DMS53 (cell line): ENCODE measurements around the gene SERINC2.
"Not testable (repeated sequence)": the region's sequence is repeated elsewhere in the genome, so short reads cannot be mapped to it uniquely, and the experiment has no call there.

Source experiments
- DNase-seq: peaks from one replicate; lab custom pipeline; 2025; lab: John Stamatoyannopoulos, UW

Gene SERINC2

DNA sequence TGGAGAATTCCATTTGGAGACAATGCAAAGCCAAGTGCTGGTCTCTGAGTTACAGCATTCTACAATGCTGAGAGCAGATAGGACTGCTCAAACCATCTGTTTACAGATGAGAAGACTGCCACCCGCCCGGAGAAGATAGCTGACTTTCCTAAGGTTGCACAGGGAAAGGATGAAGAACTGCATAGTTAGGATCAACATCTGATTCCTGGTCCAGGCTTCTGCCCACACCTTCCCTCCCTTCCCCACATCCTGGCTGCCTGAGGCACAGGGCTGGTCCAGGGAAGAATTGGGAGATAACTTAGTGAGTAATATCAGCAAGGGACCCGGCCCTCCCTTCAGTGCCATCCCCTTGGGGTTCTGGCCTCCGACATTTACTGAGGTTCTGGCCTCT lies 2.0 kb downstream of the SERINC2 start:
- no peak for DNase-seq

GRCh38 chr1:31415658-31416057 lies 2.6 kb downstream of the SERINC2 start:
- no peak for DNase-seq

DNA sequence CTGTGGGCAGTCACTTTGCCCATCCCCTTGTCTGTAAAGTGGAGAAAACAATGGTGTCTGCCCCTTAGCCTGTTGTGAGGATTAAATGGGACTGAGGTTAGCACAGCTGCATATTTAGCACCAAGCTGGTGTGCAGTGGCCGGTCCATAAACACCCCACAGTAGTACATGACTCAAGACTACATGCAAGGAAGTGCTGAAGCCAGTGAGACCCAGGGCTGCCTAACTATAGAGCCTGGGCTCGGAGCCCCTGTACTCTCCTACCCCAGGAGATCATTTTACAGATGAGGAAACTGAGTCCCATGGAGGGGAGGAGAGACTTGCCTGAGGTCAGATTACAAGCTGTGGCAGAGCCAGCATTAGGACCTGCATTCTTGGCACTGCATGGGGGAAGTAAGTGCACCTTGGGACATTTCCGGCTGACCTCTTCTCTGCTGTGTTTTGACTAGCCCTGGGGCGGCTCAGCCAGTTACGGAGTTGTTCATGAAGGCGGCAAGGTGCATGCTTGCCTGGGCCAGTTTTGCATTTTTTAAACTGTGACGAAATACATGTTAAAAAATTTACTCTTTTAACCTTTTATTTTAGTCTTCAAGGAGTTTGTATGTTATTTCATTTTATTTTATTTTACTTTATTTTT lies 3.2 kb downstream of the SERINC2 start:
- no peak for DNase-seq

- no peak for DNase-seq
Observed at GRCh38 chr1:31417148-31417547, 4.1 kb downstream of the SERINC2 start.

GRCh38 chr1:31418626-31419323 lies 5.8 kb downstream of the SERINC2 start:
- no peak for DNase-seq

GRCh38 chr1:31420716-31421115 lies 7.7 kb downstream of the SERINC2 start:
- no peak for DNase-seq

GRCh38 chr1:31421371-31422040 lies 8.5 kb downstream of the SERINC2 start:
- DNase-seq, result peak; percentile 54

DNA sequence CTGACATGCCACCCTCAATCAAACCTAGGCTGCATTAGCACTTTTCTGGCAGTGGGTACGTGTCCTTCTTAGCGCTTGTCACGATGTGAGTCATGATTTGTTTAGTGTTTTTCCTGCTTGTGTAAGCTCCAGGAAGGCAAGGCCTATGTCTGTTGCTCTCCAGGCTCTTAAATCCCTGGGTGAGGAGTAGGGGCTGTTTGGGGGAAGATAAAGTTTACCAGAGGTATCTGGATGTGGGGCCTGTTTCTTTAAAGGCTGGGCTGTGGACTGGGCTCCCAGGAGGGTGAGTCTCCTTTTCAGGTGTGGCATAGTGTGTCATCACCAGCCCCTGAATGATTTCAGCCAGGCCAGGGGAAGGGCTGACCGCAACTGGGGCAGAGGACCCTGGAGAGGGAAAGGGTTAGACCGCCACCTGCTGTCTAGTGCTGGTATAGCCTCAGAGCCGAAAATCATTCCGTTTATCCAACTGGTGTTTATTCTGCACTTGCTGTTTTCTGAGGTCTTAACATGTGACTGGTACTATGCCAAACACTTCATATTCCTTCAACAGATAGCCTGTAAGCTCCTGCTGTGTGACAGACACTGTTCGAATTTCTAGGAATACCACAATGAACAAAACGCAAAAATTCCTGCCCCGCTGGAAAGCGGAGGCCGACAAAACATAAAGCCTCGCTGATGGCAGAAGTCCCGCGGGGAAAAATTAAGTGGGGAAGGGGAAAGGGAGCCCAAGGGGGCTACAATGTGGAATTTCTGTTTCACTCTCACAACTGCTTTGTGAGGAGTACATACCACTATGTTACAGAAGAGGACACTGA lies 9.7 kb downstream of the SERINC2 start:
- peak; percentile 96 for DNase-seq

DNA sequence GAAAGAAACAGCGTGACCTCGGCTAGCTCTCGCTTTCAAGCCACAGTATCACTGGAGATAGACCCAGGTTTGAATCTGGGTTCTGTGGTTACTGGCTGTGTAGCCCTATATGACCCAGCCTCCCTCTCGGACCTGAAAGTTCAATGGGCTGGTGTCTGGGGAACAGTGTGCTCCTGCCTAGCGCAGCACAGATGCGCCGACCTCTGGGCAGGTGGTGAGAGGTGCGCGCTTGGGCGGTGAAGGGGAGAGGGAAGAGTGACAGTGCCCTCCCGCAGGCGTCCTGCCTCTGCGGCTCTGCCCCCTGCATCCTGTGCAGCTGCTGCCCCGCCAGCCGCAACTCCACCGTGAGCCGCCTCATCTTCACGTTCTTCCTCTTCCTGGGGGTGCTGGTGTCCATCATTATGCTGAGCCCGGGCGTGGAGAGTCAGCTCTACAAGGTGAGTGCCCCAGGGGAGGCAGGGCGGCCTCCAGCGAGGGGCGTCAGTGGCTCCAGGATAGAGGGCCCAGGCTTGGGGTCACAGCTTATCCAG lies 10.5 kb downstream of the SERINC2 start:
- peak; percentile 80 for DNase-seq

GRCh38 chr1:31424568-31424967 lies 11.6 kb downstream of the SERINC2 start:
- DNase-seq, result no peak

GRCh38 chr1:31425301-31426081 lies 12.5 kb downstream of the SERINC2 start:
- no peak for DNase-seq

DNA sequence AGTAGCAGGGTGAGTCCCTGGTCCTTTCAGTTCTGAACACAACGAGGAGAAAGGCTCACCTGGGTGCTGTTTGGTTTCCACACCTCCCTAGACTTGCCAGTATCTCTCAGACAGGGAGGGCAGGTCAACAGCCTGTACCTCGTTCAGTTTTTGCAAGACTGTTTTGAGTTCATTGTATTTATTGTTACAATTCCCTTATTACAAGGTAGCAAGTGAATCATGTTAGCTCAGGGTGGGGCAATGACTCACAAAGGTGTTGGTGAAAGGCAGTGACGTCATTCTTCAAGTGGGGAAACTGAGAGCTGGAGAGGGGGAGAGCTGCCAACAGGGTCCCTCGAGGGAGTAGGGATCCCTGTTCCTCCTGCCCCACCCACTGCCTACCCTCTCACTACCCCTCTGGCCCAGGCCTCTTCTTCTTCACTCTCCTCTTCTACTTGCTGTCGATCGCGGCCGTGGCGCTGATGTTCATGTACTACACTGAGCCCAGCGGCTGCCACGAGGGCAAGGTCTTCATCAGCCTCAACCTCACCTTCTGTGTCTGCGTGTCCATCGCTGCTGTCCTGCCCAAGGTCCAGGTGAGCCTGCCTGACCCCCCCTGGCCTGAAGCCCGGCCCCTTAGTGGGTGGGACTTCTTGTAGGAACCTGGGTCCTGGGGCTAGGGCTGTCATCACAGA lies 13.4 kb downstream of the SERINC2 start:
- peak; percentile 61 for DNase-seq

- DNase-seq, result no peak
Observed at GRCh38 chr1:31427322-31427721, 14.3 kb downstream of the SERINC2 start.

GRCh38 chr1:31428436-31429221 lies 15.6 kb downstream of the SERINC2 start:
- no peak for DNase-seq

GRCh38 chr1:31429583-31429982 lies 16.6 kb downstream of the SERINC2 start:
- no peak for DNase-seq

GRCh38 chr1:31431351-31432257 lies 18.6 kb downstream of the SERINC2 start:
- DNase-seq, result not testable (repeated sequence)

DNA sequence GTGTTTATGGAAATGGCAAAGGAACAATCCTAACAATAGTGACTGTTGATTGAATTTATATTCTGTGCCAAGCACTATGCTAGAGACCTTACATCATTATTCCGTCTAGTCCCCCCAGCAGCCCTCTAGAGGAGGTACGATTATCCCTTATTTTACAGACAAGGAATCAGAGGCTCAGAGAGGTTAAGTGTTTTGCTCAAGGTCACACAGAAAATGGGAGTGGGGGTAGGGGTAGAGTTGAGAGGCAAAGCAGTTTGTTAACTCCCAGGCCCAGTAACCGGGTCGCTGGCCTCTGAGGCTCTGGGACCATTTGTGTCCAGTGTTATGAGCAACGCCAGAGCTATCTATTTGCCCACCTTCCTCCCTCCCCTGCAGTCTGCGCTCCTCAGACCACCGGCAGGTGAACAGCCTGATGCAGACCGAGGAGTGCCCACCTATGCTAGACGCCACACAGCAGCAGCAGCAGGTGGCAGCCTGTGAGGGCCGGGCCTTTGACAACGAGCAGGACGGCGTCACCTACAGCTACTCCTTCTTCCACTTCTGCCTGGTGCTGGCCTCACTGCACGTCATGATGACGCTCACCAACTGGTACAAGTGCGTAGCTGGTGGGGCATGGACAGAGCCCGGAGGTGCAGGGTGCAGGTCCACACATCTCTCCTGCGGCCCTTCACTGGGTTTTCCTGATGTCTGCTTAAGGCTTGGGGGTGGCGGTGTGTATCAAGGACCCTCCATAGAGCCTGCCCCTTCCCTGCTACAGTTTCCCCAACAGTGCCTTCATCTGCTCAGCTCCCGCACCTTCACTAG lies 19.8 kb downstream of the SERINC2 start:
- DNase-seq, result peak; percentile 46

DNA sequence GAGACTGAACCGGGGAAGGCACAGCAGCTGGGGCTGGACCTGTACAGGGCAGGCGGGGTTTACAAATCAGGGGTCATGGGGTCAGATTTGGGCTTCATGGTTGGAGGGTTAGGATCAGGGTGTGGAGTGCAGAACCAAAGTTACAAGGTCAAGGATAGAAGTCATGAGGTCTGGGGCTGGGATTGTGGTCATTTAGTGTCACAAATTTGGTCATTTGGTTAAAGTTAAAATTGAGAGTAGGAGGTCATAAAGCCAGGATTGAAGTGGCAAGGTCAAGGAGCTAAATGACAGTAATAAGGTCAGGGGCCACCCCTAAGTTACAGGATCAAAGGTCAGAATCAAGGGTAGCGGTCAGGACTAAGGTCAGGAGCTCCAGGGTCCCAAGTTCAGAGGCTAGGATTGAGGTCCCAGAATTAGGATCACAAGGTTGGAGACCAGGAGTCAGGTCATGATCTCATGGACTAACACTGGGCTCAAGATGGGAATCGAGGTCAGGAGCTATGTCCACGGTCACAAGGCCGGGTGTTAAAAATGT lies 20.4 kb downstream of the SERINC2 start:
- no peak for DNase-seq
